ENCODE measurements around the gene C1orf35. TPM values are rescaled to one million over a fixed set of nuclear protein-coding genes. Genes with fewer than 3 reads are reported as not detected.

The C1orf35 gene
- total RNA-seq, 1 donor, result 5.4 TPM

- no peak for DNase-seq (ENCODE audit: insufficient read length, low spot score, missing footprints)
- Histone ChIP-seq H3K4me2 (ENCODE audit: insufficient read depth, low read length) (no peak overlapping the region), H3K79me2 (ENCODE audit: insufficient read depth, low read length) (peaks cover 55% of the 10 kb centered on the region), H3K4me1 (ENCODE audit: insufficient read depth, low read length) (peaks cover 26% of the 10 kb centered on the region), H4K20me1 (ENCODE audit: insufficient read depth, low read length) (peaks cover 11% of the 10 kb centered on the region), H3K4me3 (ENCODE audit: insufficient read depth, low read length) (no peak overlapping the region), H2AFZ (ENCODE audit: low read length) (no peak overlapping the region), H3K36me3 (ENCODE audit: insufficient read depth, low read length) (peaks cover 19% of the 10 kb centered on the region), H3K9me3 (ENCODE audit: low read depth, low read length) (no peaks in the 10 kb centered on the region), H3K27ac (ENCODE audit: low read depth, low read length) (no peak overlapping the region), H3K27me3 (ENCODE audit: insufficient read depth, low read length) (no peaks in the 10 kb centered on the region)
- TF ChIP-seq, protein P1, sequence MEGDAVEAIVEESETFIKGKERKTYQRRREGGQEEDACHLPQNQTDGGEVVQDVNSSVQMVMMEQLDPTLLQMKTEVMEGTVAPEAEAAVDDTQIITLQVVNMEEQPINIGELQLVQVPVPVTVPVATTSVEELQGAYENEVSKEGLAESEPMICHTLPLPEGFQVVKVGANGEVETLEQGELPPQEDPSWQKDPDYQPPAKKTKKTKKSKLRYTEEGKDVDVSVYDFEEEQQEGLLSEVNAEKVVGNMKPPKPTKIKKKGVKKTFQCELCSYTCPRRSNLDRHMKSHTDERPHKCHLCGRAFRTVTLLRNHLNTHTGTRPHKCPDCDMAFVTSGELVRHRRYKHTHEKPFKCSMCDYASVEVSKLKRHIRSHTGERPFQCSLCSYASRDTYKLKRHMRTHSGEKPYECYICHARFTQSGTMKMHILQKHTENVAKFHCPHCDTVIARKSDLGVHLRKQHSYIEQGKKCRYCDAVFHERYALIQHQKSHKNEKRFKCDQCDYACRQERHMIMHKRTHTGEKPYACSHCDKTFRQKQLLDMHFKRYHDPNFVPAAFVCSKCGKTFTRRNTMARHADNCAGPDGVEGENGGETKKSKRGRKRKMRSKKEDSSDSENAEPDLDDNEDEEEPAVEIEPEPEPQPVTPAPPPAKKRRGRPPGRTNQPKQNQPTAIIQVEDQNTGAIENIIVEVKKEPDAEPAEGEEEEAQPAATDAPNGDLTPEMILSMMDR (IDR thresholded peaks at IDR 0.05; ENCODE audit: extremely low read depth, low read depth, low read length), result no peak
Measured at GRCh38 chr1:228105270-228105995, 2.3 kb upstream of the C1orf35 start.

GRCh38 chr1:228104526-228105269, 1.6 kb upstream of the C1orf35 start:
- TF ChIP-seq, protein P1 (IDR thresholded peaks at IDR 0.05; ENCODE audit: extremely low read depth, low read depth, low read length), result no peak
- H3K4me2 ChIP-seq (ENCODE audit: insufficient read depth, low read length), result peak overlapping the region; percentile 89
- peaks cover 16% of the 10 kb centered on the region for H4K20me1 ChIP-seq (ENCODE audit: insufficient read depth, low read length)
- DNase-seq (ENCODE audit: insufficient read length, low spot score, missing footprints), result peak; percentile 73
- no peak overlapping the region for H3K4me3 ChIP-seq (ENCODE audit: insufficient read depth, low read length)
- peaks cover 26% of the 10 kb centered on the region for H3K36me3 ChIP-seq (ENCODE audit: insufficient read depth, low read length)
- H3K4me1 ChIP-seq (ENCODE audit: insufficient read depth, low read length), result peaks cover 20% of the 10 kb centered on the region
- H3K27ac ChIP-seq (ENCODE audit: low read depth, low read length), result no peak overlapping the region
- H3K27me3 ChIP-seq (ENCODE audit: insufficient read depth, low read length), result no peaks in the 10 kb centered on the region
- H3K79me2 ChIP-seq (ENCODE audit: insufficient read depth, low read length), result peaks cover 55% of the 10 kb centered on the region
- peak overlapping the region; percentile 17 for H2AFZ ChIP-seq (ENCODE audit: low read length)
- H3K9me3 ChIP-seq (ENCODE audit: low read depth, low read length), result no peaks in the 10 kb centered on the region

- Histone ChIP-seq H3K9me3 (ENCODE audit: low read depth, low read length) (no peaks in the 10 kb centered on the region), H3K4me3 (ENCODE audit: insufficient read depth, low read length) (peak overlapping the region; percentile 96), H4K20me1 (ENCODE audit: insufficient read depth, low read length) (peaks cover 41% of the 10 kb centered on the region), H3K36me3 (ENCODE audit: insufficient read depth, low read length) (peaks cover 51% of the 10 kb centered on the region), H3K4me1 (ENCODE audit: insufficient read depth, low read length) (peaks cover 10% of the 10 kb centered on the region), H2AFZ (ENCODE audit: low read length) (no peak overlapping the region), H3K4me2 (ENCODE audit: insufficient read depth, low read length) (peak overlapping the region; percentile 89), H3K27ac (ENCODE audit: low read depth, low read length) (peak overlapping the region; percentile 12), H3K27me3 (ENCODE audit: insufficient read depth, low read length) (no peaks in the 10 kb centered on the region), H3K79me2 (ENCODE audit: insufficient read depth, low read length) (peaks cover 57% of the 10 kb centered on the region)
- TF ChIP-seq, protein P1 (IDR thresholded peaks at IDR 0.05; ENCODE audit: extremely low read depth, low read depth, low read length), result no peak
- DNase-seq (ENCODE audit: insufficient read length, low spot score, missing footprints), result peak; percentile 95
Measured at GRCh38 chr1:228101994-228102790, 933 bp downstream of the C1orf35 start.

Data from osteoblast (primary cell).